ENCODE data around the gene ZCCHC14.
"Not testable (repeated sequence)": the region's sequence is repeated elsewhere in the genome, so short reads cannot be mapped to it uniquely, and the experiment has no call there.

Gene ZCCHC14

GRCh38 chr16:87534751-87535150, 41.9 kb upstream of the ZCCHC14 start:
- Histone ChIP-seq H3K4me1 (ENCODE audit: control insufficient read depth, insufficient read depth, low read length) (no peaks in the 10 kb centered on the region), H3K9ac (ENCODE audit: low read length) (no peak overlapping the region), H3K36me3 (ENCODE audit: control insufficient read depth, insufficient read depth, low read length) (no peaks in the 10 kb centered on the region), H3K27ac (ENCODE audit: low read depth, low read length) (no peak overlapping the region), H3K27me3 (ENCODE audit: control insufficient read depth, insufficient read depth, low read length) (no peaks in the 10 kb centered on the region), H3K4me3 (ENCODE audit: low read length) (no peak overlapping the region)

DNA sequence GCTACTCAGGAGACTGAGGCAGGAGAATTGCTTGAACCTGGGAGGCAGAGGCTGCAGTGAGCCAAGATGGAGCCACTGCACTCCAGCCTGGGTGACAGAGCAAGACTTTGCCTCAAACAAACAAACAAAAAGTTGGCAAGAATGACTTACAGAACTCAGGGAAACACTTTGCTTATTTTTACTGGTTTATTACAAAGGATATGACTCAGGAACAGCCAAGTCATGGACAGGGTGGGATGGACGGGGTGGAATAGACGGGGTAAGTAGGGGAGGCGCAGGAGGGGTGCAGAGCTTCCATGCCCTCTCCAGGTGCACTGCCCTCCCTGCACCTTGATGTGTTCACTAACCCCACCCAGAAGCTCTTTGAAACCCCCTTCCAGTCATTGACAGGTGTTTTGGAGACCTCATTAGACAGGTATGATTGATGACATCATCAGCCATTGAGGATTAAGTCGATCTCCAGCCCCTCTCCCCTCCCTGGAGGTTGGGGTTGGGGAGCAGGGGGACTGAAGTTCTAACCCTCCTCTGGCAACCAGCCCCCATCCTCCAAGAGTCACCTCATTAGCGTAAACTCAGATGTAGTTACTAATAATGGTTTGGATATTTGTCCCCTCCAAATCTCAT, 41.3 kb upstream of the ZCCHC14 start:
- no peak overlapping the region for H3K27ac ChIP-seq (ENCODE audit: low read depth, low read length)
- H3K4me3 ChIP-seq (ENCODE audit: low read length) = no peak overlapping the region
- H3K27me3 ChIP-seq (ENCODE audit: control insufficient read depth, insufficient read depth, low read length) = no peaks in the 10 kb centered on the region
- no peaks in the 10 kb centered on the region for H3K4me1 ChIP-seq (ENCODE audit: control insufficient read depth, insufficient read depth, low read length)
- H3K9ac ChIP-seq (ENCODE audit: low read length) = no peak overlapping the region
- H3K36me3 ChIP-seq (ENCODE audit: control insufficient read depth, insufficient read depth, low read length) = no peaks in the 10 kb centered on the region

GRCh38 chr16:87533061-87533460, 40.2 kb upstream of the ZCCHC14 start:
- Histone ChIP-seq H3K27me3 (ENCODE audit: control insufficient read depth, insufficient read depth, low read length) (no peaks in the 10 kb centered on the region), H3K36me3 (ENCODE audit: control insufficient read depth, insufficient read depth, low read length) (no peaks in the 10 kb centered on the region), H3K27ac (ENCODE audit: low read depth, low read length) (no peak overlapping the region), H3K4me3 (ENCODE audit: low read length) (no peak overlapping the region), H3K9ac (ENCODE audit: low read length) (no peak overlapping the region), H3K4me1 (ENCODE audit: control insufficient read depth, insufficient read depth, low read length) (no peaks in the 10 kb centered on the region)

DNA sequence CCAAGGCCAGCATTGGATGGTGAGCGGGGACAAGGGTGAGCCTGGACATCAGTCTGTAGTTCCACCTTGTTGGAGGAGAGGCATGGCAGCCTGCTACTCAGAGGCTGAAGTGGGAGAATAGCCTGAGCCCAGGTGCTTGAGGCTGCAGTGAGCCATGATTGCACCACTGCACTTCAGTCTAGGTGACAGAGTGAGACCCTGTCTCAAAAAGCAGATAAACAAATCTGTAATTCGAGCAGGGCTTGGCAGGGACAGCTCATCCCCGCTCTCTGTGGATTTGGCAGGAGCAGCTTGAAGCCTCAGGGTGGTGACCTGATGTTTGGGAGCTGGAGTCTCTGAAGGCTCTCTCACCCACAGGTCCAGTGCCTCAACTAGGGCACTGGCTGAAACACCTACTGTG, 38.6 kb upstream of the ZCCHC14 start:
- Histone ChIP-seq H3K4me3 (ENCODE audit: low read length) (no peak overlapping the region), H3K4me1 (ENCODE audit: control insufficient read depth, insufficient read depth, low read length) (no peaks in the 10 kb centered on the region), H3K9ac (ENCODE audit: low read length) (no peak overlapping the region), H3K36me3 (ENCODE audit: control insufficient read depth, insufficient read depth, low read length) (no peaks in the 10 kb centered on the region), H3K27me3 (ENCODE audit: control insufficient read depth, insufficient read depth, low read length) (no peaks in the 10 kb centered on the region), H3K27ac (ENCODE audit: low read depth, low read length) (no peak overlapping the region)

DNA sequence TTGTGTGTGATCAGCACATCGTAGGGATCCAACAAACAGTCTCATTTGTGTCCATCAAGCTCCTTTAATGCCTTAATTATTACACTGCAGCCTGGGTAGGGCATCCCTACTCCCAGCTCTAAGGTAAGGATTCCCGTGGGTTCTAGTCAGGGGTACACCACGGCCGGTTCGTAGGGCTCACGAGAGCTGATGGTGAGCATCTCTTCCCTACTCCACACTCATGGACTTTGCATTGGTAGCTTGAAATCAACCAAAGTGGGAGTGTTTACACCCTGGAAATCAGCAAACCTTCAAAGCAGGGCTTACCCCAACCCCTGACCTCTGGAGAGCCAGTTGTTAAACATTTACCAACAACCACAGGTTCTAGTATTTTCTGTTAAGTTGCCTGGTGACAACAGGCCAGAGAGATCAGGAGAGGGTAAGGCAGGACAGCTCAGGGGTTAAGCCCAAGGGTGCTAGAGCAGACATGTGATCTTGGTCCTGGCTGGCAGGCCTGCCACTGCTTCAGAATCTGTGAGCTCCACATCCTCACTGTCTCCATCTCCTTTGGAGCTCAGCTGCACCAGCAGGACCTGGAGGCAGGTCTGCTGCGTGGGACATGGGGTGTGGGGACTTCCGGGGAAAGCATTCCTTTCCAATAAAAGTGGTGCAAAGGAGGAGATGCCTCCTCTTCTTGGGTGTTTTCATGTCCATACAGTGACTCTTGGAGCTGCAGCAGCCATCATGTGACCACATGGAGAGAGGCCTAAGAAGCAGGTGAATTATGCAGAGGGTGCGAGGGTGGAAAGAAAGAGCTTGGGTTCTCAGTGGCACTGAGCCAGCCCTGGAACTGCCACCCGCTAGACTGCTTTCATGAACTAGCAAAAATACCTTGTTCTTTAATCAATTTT, 36.1 kb upstream of the ZCCHC14 start:
- no peaks in the 10 kb centered on the region for H3K27me3 ChIP-seq (ENCODE audit: control insufficient read depth, insufficient read depth, low read length)
- no peak overlapping the region for H3K4me3 ChIP-seq (ENCODE audit: low read length)
- H3K27ac ChIP-seq (ENCODE audit: low read depth, low read length) = no peak overlapping the region
- H3K9ac ChIP-seq (ENCODE audit: low read length) = no peak overlapping the region
- no peaks in the 10 kb centered on the region for H3K36me3 ChIP-seq (ENCODE audit: control insufficient read depth, insufficient read depth, low read length)
- H3K4me1 ChIP-seq (ENCODE audit: control insufficient read depth, insufficient read depth, low read length) = no peaks in the 10 kb centered on the region

- H3K4me3 ChIP-seq (ENCODE audit: low read length) = no peak overlapping the region
- H3K36me3 ChIP-seq (ENCODE audit: control insufficient read depth, insufficient read depth, low read length) = no peaks in the 10 kb centered on the region
- H3K27me3 ChIP-seq (ENCODE audit: control insufficient read depth, insufficient read depth, low read length) = no peaks in the 10 kb centered on the region
- no peaks in the 10 kb centered on the region for H3K4me1 ChIP-seq (ENCODE audit: control insufficient read depth, insufficient read depth, low read length)
- H3K9ac ChIP-seq (ENCODE audit: low read length) = no peak overlapping the region
- H3K27ac ChIP-seq (ENCODE audit: low read depth, low read length) = no peak overlapping the region
Observed at GRCh38 chr16:87527055-87527724, 34.4 kb upstream of the ZCCHC14 start.

DNA sequence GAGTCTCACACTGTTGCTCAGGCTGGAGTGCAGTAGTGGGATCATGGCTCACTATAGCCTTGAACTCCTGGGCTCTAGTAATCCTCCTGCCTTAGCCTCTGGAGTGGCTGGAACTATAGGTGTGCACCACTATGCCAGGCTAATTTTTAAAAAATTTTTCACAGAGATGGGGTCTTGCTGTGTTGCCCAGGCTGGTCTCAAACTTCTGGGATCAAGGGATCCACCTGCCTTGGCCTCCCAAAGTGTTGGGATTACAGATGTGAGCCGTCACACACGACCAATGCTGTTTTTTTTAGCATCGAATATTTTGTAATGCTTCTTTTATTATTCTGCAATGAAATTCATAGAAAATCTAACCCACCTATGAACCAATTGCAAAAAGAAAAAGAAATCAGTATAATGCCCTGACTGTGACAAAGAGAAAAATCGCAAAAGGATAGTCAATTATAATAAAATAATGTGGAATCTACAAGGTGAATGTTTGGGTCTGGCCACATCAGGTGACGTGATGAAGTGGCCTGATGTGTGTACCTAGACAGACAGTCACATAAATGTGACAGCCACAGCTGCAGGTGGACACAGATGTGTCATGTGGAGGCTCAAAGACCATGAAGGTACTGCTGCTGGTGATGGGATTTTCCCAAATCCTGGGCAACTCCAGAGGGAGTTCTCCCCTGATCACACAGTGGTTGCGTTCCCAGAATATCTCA, 33.6 kb upstream of the ZCCHC14 start:
- no peaks in the 10 kb centered on the region for H3K36me3 ChIP-seq (ENCODE audit: control insufficient read depth, insufficient read depth, low read length)
- no peak overlapping the region for H3K27ac ChIP-seq (ENCODE audit: low read depth, low read length)
- no peak overlapping the region for H3K4me3 ChIP-seq (ENCODE audit: low read length)
- H3K27me3 ChIP-seq (ENCODE audit: control insufficient read depth, insufficient read depth, low read length) = no peaks in the 10 kb centered on the region
- H3K9ac ChIP-seq (ENCODE audit: low read length) = no peak overlapping the region
- H3K4me1 ChIP-seq (ENCODE audit: control insufficient read depth, insufficient read depth, low read length) = no peaks in the 10 kb centered on the region

GRCh38 chr16:87525352-87525751, 32.5 kb upstream of the ZCCHC14 start:
- H3K4me1 ChIP-seq (ENCODE audit: control insufficient read depth, insufficient read depth, low read length) = no peaks in the 10 kb centered on the region
- H3K4me3 ChIP-seq (ENCODE audit: low read length) = no peak overlapping the region
- no peak overlapping the region for H3K27ac ChIP-seq (ENCODE audit: low read depth, low read length)
- H3K36me3 ChIP-seq (ENCODE audit: control insufficient read depth, insufficient read depth, low read length) = no peaks in the 10 kb centered on the region
- no peak overlapping the region for H3K9ac ChIP-seq (ENCODE audit: low read length)
- no peaks in the 10 kb centered on the region for H3K27me3 ChIP-seq (ENCODE audit: control insufficient read depth, insufficient read depth, low read length)

DNA sequence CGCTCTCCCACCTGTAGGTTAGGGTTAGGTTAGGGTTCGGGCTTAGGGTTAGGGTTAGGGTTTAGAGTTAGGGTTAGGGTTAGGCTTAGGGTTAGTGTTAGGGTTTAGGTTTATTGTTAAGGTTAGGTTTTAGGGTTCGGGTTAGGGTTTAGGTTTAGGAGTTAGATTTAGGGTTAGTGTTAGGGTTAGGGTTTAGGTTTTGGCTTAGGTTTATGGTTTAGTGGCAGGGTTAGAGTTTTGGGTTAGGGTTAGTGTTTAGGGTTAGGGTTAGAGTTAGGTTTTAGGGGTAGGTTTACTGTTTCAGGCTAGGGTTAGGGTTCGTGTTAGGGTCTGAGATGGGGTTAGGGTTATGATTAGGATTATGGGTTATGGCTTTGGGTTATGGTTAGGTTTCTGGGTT, 31.6 kb upstream of the ZCCHC14 start:
- H3K4me1 ChIP-seq (ENCODE audit: control insufficient read depth, insufficient read depth, low read length) = no peaks in the 10 kb centered on the region
- no peak overlapping the region for H3K27ac ChIP-seq (ENCODE audit: low read depth, low read length)
- no peaks in the 10 kb centered on the region for H3K27me3 ChIP-seq (ENCODE audit: control insufficient read depth, insufficient read depth, low read length)
- H3K36me3 ChIP-seq (ENCODE audit: control insufficient read depth, insufficient read depth, low read length) = no peaks in the 10 kb centered on the region
- H3K4me3 ChIP-seq (ENCODE audit: low read length) = no peak overlapping the region
- H3K9ac ChIP-seq (ENCODE audit: low read length) = no peak overlapping the region

- not testable (repeated sequence) for H3K36me3 ChIP-seq (ENCODE audit: control insufficient read depth, insufficient read depth, low read length); H3K27ac ChIP-seq (ENCODE audit: low read depth, low read length); H3K27me3 ChIP-seq (ENCODE audit: control insufficient read depth, insufficient read depth, low read length); H3K9ac ChIP-seq (ENCODE audit: low read length); H3K4me1 ChIP-seq (ENCODE audit: control insufficient read depth, insufficient read depth, low read length); H3K4me3 ChIP-seq (ENCODE audit: low read length)
Observed at GRCh38 chr16:87523605-87524004, 30.8 kb upstream of the ZCCHC14 start.

DNA sequence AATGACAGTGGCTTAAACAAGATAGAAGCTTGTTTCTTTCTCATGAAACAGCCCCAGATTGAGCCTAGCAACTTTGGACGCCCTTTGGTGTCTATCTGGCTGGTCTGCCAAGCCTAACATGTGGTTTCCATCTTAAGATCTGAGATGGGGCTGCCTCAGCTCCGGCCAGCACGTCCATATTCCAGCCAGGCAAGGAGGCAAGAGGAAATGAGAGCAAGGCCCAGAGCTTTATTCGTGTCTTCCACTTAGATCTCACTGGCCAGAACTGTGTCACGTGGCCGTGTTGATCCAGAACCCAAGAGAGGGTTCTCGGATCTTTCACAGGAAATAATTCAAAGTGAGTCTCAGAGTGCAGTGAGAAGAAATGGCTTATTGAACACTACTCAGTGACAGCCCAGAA, 28.9 kb upstream of the ZCCHC14 start:
- H3K27ac ChIP-seq (ENCODE audit: low read depth, low read length) = not testable (repeated sequence)

DNA sequence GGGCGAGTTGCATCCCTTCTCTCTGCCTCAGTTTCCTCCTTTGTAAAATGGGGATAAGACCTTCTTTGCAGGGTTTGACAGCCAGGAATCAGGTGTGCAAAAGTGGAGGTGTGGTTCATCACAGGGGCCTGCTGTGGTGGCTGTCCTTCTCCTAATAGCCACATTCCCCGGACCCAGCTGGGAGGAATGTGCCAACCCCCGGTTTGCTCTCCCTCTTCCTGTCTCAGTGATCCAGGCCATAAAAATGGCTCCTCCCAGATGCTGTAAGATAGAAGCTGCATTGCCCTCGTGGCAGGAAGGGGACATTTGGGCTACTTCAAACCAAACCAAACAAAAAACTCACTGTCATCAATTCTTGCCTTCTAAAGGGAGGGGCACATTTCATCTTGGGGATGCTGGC, 26.3 kb upstream of the ZCCHC14 start:
- H3K4me3 ChIP-seq (ENCODE audit: low read length); H3K36me3 ChIP-seq (ENCODE audit: control insufficient read depth, insufficient read depth, low read length); H3K27me3 ChIP-seq (ENCODE audit: control insufficient read depth, insufficient read depth, low read length); H3K27ac ChIP-seq (ENCODE audit: low read depth, low read length); H3K9ac ChIP-seq (ENCODE audit: low read length); H3K4me1 ChIP-seq (ENCODE audit: control insufficient read depth, insufficient read depth, low read length): not testable (repeated sequence)

More for the DNA sequence above, 28.9 kb upstream of the ZCCHC14 start:
- not testable (repeated sequence) for H3K9ac ChIP-seq (ENCODE audit: low read length); H3K36me3 ChIP-seq (ENCODE audit: control insufficient read depth, insufficient read depth, low read length); H3K4me1 ChIP-seq (ENCODE audit: control insufficient read depth, insufficient read depth, low read length); H3K27me3 ChIP-seq (ENCODE audit: control insufficient read depth, insufficient read depth, low read length); H3K4me3 ChIP-seq (ENCODE audit: low read length)

All from rectal smooth muscle tissue (tissue), 1 donor.